Breast epithelium (tissue), 3 donors: ENCODE results near the gene CRTC3.

Experiments used
- POLR2A ChIP-seq: fragments of 450-650 bp; IDR thresholded peaks from one replicate; pipeline ENCODE4 v1.6.1; 2016; ENCODE audit warnings: antibody characterized with exemption, mild to moderate bottlenecking, moderate library complexity
- POLR2AphosphoS5 ChIP-seq, 3 donors: sonication (generic); formaldehyde crosslinking; IDR thresholded peaks; one replicate each; pipeline ENCODE4 v1.6.1; 2017; ENCODE audit warnings: antibody characterized with exemption in 3 of 3
- TF ChIP-seq, protein P1 (sequence below), 3 donors: fragments of 450-650 bp; IDR thresholded peaks; one replicate each; pipeline ENCODE4 v1.5.1; 2016 to 2017; ENCODE audit warnings: antibody characterized with exemption in 3 of 3, mild to moderate bottlenecking in 3 of 3, moderate library complexity in 3 of 3

DNA sequence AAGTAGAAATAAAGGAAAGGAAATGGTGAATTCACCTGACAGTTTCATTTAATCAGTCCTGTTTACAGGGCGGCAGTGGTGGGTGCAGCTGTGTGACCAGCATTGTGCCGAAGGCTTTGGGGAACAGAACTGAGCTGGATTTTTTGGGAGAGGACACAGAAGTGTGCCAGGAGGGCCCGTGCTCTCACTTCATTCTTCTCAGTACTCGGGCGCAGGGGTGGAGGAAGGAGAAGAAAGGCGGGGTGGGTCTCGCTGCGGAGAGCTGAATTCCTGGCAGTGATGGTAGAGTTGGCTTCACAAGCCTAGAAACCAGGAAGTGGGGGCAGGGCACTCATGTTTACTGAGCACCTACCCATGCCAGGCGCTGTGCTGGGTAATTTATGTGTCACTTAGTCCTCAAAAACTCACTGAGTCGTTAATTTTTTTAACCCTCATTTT lies 64.6 kb downstream of the CRTC3 start:
- TF ChIP-seq, protein P1, sequence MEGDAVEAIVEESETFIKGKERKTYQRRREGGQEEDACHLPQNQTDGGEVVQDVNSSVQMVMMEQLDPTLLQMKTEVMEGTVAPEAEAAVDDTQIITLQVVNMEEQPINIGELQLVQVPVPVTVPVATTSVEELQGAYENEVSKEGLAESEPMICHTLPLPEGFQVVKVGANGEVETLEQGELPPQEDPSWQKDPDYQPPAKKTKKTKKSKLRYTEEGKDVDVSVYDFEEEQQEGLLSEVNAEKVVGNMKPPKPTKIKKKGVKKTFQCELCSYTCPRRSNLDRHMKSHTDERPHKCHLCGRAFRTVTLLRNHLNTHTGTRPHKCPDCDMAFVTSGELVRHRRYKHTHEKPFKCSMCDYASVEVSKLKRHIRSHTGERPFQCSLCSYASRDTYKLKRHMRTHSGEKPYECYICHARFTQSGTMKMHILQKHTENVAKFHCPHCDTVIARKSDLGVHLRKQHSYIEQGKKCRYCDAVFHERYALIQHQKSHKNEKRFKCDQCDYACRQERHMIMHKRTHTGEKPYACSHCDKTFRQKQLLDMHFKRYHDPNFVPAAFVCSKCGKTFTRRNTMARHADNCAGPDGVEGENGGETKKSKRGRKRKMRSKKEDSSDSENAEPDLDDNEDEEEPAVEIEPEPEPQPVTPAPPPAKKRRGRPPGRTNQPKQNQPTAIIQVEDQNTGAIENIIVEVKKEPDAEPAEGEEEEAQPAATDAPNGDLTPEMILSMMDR (IDR thresholded peaks at IDR 0.05) = no peak
- TF ChIP-seq POLR2A (no peak), POLR2AphosphoS5 (IDR thresholded peaks at IDR 0.05) (peak; percentile 16 to 76 (median 42))
